ENCODE data around the gene GEMIN7. TPM values are rescaled to one million over a fixed set of nuclear protein-coding genes. Genes with fewer than 3 reads are reported as not detected.

The GEMIN7 gene
- total and polyA plus RNA-seq, 8 donors: 18.9 to 25.4 (median 21.5) TPM

DNA sequence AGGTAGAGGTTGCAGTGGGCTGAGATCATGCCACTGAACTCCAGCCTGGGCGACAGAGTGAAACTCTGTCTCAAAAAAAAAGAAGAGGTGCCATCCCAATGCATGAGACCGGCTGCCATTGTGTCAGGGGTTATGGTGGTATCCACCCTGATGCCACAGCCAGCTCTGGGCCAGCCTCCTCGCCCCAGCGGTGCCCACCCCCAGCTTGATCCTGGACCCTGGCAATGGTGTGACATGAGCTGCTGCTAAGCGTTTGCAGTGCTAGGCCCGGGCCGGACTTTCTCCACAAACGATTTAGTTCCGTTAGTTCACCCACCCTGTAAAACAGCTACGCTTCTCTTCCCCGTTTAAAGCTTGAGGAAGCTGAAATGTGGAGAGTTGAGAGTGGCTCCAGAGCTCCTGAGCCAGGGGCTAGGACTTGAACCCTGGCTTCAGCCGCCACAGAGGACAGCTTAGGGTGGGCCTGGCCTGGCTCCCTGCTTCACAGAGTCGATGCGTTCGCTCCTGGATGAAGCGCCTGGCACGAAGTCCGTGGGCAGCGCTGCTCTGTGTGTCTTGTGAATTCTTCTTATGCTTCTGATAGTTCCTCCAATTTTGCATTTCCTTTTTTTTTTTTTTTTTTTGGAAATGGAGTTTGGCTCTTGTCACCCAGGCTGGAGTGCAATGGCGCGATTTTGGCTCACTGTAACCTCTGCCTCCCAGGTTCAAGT is 56.3 kb downstream of the GEMIN7 start:
- H3K4me1 ChIP-seq: no peaks in the 10 kb centered on the region
- no peaks in the 10 kb centered on the region for H3K9me3 ChIP-seq
- no peak for ATAC-seq
- intact Hi-C loops (cut with DNase I): no loop called here
- no peaks in the 10 kb centered on the region for H3K27me3 ChIP-seq
- no peak for DNase-seq
- TF ChIP-seq, protein P1, sequence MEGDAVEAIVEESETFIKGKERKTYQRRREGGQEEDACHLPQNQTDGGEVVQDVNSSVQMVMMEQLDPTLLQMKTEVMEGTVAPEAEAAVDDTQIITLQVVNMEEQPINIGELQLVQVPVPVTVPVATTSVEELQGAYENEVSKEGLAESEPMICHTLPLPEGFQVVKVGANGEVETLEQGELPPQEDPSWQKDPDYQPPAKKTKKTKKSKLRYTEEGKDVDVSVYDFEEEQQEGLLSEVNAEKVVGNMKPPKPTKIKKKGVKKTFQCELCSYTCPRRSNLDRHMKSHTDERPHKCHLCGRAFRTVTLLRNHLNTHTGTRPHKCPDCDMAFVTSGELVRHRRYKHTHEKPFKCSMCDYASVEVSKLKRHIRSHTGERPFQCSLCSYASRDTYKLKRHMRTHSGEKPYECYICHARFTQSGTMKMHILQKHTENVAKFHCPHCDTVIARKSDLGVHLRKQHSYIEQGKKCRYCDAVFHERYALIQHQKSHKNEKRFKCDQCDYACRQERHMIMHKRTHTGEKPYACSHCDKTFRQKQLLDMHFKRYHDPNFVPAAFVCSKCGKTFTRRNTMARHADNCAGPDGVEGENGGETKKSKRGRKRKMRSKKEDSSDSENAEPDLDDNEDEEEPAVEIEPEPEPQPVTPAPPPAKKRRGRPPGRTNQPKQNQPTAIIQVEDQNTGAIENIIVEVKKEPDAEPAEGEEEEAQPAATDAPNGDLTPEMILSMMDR (IDR thresholded peaks at IDR 0.05): no peak
- H3K36me3 ChIP-seq: no peaks in the 10 kb centered on the region
- H3K4me3 ChIP-seq: no peak overlapping the region
- no peak overlapping the region for H3K27ac ChIP-seq

DNA sequence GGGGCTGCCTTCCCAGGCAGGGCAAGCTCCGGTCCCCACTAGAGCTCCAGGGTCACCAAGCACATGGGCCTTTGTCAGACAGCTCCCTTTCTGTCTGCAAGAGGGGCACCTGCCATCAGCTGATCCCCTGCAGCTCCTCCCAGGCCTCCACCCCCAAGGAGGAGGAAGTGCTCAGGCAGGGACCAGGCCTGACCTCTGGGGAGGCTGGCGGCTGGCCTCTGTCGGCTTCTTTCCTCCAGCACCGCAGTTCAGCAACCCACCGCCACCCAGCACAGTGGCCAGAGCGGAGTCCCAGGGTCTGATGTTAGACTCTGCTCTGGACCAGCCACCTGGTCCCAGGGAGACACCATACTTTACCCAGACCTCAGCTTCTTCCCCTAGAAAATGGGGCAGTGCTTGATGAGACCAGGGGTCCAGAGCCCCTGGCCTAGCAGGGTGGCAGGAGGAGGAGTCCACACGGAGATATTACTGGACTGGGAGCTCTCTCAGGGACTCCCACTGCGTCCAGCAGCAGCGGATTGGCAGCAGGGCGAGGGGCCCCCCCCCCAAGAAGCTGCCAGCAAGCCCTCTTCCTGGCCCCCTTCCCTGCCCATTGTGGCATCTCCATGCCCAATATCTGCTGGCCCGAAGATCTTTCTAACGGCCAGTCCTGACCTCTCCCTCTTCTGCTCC is 57.6 kb downstream of the GEMIN7 start:
- Histone ChIP-seq H3K27me3 (no peaks in the 10 kb centered on the region), H3K4me1 (no peaks in the 10 kb centered on the region), H3K9me3 (no peaks in the 10 kb centered on the region), H3K27ac (no peak overlapping the region), H3K36me3 (peaks cover 0 to 13% of the 10 kb centered on the region in 2 donors), H3K4me3 (no peak overlapping the region)
- TF ChIP-seq, protein P1 (IDR thresholded peaks at IDR 0.05): no peak
- intact Hi-C loops (cut with DNase I): no loop called here
- DNase-seq: no peak
- no peak for ATAC-seq

DNA sequence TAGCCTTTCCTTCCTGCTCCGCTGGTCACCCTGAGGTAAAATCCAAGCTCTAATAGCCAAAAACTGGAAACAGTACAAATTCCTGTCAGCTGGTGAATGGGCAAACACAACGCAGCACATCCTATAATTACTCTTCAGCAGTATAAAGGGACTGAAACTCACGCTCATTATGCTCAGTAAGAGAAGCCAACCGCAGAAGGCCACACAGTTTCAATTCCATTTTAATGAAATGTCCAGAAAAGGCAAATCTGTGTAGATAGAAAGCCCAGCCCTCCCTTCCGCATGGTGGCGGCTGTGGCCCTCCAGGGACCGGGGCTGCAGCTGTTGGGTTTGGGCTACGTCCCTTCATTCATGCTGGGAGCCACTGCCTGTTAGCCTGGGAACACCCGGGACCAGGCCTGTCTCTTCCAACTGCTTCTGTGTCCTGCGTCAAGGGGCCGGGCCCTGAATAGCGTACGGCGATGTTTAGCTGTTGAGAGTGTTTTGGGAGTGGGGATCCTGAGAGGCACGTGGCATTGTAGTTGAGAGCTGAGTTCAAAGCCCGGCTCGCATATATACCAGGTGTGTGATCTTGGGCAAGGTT is 58.2 kb downstream of the GEMIN7 start:
- DNase-seq (no peak), ATAC-seq (no peak)

DNA sequence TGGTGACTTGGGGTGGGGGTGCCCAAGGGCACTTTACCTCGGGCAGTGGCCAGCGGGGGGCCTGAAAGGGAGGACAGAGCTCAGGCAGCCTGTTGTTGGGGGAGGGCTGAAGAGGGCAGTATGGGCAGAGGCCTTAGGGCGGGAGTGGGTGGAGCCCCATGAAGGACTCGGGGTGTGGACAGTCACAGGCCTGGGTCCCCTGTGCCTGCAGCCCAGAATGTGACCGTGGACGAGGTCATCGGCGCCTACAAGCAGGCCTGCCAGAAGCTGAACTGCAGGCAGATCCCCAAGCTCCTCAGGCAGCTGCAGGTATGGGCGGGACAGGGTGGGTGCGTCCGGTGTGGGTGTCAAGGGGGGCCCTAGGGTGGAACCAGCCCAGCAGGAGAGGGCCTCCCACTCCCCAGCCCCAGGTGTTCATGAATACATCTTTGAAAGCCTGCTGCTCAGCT is 59.3 kb downstream of the GEMIN7 start:
- Histone ChIP-seq H3K27ac (no peak overlapping the region), H3K36me3 (peaks cover 0 to 30% of the 10 kb centered on the region in 2 donors), H3K9me3 (no peaks in the 10 kb centered on the region), H3K4me1 (no peaks in the 10 kb centered on the region), H3K27me3 (no peaks in the 10 kb centered on the region), H3K4me3 (no peak overlapping the region)
- ATAC-seq (no peak), DNase-seq (no peak)
- TF ChIP-seq, protein P1 (IDR thresholded peaks at IDR 0.05): no peak
- intact Hi-C loops (cut with DNase I): no loop called here

More for the DNA sequence above, 58.2 kb downstream of the GEMIN7 start:
- TF ChIP-seq, protein P1 (IDR thresholded peaks at IDR 0.05): no peak
- no peaks in the 10 kb centered on the region for H3K9me3 ChIP-seq
- H3K27ac ChIP-seq: no peak overlapping the region
- intact Hi-C loops (cut with DNase I): no loop called here
- H3K4me1 ChIP-seq: no peaks in the 10 kb centered on the region
- peaks cover 0 to 19% of the 10 kb centered on the region in 2 donors for H3K36me3 ChIP-seq
- H3K4me3 ChIP-seq: no peak overlapping the region
- no peaks in the 10 kb centered on the region for H3K27me3 ChIP-seq

Data from left lung (tissue), 10 donors.